ENCODE measurements around the gene KIAA1755.

KIAA1755 gene

GRCh38 chr20:38187517-38187916 lies 73.0 kb downstream of the KIAA1755 start:
- no peak for DNase-seq (ENCODE audit: low read depth)
- no peak for TF ChIP-seq CTCF (IDR thresholded peaks at IDR 0.05; ENCODE audit: low read depth, low read length)
- no peak for TF ChIP-seq POLR2A (IDR thresholded peaks at IDR 0.05; ENCODE audit: extremely low read depth, insufficient read length)
- TF ChIP-seq, protein P1, sequence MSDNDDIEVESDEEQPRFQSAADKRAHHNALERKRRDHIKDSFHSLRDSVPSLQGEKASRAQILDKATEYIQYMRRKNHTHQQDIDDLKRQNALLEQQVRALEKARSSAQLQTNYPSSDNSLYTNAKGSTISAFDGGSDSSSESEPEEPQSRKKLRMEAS (IDR thresholded peaks at IDR 0.05; ENCODE audit: low read depth, low read length) = no peak
- TF ChIP-seq MYC (IDR thresholded peaks at IDR 0.05; ENCODE audit: low read depth, low read length) = no peak
- no peak overlapping the region for H3K4me3 ChIP-seq (ENCODE audit: low read depth, low read length)

DNA sequence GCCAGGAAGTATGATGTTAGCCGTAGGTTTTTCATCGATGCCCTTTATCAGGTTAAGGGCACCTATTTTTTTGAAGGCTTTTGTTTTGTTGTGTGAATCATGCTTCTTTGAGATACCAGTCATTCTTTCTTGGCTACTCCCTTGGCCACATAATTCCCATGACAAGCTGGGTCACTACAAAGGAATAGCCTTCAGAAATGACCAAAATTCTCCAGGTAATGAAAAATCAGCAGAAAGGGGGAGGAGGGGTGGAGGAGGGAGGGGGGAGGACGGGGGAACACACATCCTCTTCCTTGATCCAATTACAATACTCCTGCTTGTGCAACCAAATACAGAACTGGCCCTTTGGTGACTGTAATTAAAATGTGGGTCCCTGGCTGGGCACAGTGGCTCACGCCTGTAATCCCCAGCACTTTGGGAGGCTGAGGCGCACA lies 73.7 kb downstream of the KIAA1755 start:
- no peak for TF ChIP-seq CTCF (IDR thresholded peaks at IDR 0.05; ENCODE audit: low read depth, low read length)
- no peak for DNase-seq (ENCODE audit: low read depth)
- H3K4me3 ChIP-seq (ENCODE audit: low read depth, low read length) = no peak overlapping the region

GRCh38 chr20:38184101-38184500 lies 76.4 kb downstream of the KIAA1755 start:
- TF ChIP-seq CTCF (IDR thresholded peaks at IDR 0.05; ENCODE audit: low read depth, low read length) (no peak), MYC (IDR thresholded peaks at IDR 0.05; ENCODE audit: low read depth, low read length) (no peak), POLR2A (IDR thresholded peaks at IDR 0.05; ENCODE audit: extremely low read depth, insufficient read length) (no peak)
- TF ChIP-seq, protein P1 (IDR thresholded peaks at IDR 0.05; ENCODE audit: low read depth, low read length) = no peak
- no peak for DNase-seq (ENCODE audit: low read depth)
- H3K4me3 ChIP-seq (ENCODE audit: low read depth, low read length) = no peak overlapping the region

DNA sequence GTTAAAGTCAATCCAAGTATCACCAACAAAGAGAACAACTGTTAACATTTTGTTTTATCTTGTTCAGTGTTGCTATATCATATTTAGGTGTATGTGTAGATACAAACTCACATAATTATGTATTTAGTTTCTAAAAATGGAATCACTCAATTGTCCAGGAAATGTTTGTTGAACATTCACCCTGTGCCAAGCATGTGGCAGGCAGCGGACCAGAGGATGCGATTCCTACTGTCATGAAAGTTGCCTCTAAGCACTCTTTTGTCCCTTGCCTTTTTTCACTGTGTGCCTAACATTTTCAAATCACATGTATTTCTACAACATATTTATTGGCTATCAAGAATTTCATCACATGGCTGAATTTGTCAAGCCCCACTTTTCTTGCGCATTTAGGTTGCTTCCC lies 78.6 kb downstream of the KIAA1755 start:
- DNase-seq (ENCODE audit: low read depth) = no peak
- no peak overlapping the region for H3K4me3 ChIP-seq (ENCODE audit: low read depth, low read length)
- TF ChIP-seq POLR2A (IDR thresholded peaks at IDR 0.05; ENCODE audit: extremely low read depth, insufficient read length) = no peak
- no peak for TF ChIP-seq MYC (IDR thresholded peaks at IDR 0.05; ENCODE audit: low read depth, low read length)
- no peak for TF ChIP-seq CTCF (IDR thresholded peaks at IDR 0.05; ENCODE audit: low read depth, low read length)
- TF ChIP-seq, protein P1 (IDR thresholded peaks at IDR 0.05; ENCODE audit: low read depth, low read length) = no peak

- DNase-seq (ENCODE audit: low read depth) = no peak
- no peak overlapping the region for H3K4me3 ChIP-seq (ENCODE audit: low read depth, low read length)
- no peak for TF ChIP-seq POLR2A (IDR thresholded peaks at IDR 0.05; ENCODE audit: extremely low read depth, insufficient read length)
- no peak for TF ChIP-seq CTCF (IDR thresholded peaks at IDR 0.05; ENCODE audit: low read depth, low read length)
- TF ChIP-seq, protein P1 (IDR thresholded peaks at IDR 0.05; ENCODE audit: low read depth, low read length) = no peak
- no peak for TF ChIP-seq MYC (IDR thresholded peaks at IDR 0.05; ENCODE audit: low read depth, low read length)
These were observed 79.2 kb downstream of the KIAA1755 start for GRCh38 chr20:38181207-38181801.

DNA sequence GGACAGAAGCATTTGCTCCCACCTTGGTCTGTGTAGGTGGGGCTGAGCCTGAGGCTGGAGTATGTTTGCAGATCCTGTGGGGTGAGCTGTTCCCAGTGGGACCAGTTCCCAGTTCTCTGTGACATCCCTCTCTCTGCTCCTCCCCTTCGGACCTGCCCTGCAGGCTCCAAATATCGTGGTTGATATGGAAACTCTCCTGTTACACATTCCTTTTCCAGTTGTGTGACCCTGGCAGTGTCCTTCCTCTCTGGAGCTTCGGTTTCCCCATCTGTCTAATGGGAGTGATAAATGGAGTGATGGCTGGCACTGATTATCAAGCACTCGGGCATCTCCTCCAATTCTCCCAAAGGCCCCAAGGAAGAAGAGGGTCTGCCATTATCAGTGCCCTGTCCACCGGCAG lies 79.8 kb downstream of the KIAA1755 start:
- no peak overlapping the region for H3K4me3 ChIP-seq (ENCODE audit: low read depth, low read length)
- TF ChIP-seq CTCF (IDR thresholded peaks at IDR 0.05; ENCODE audit: low read depth, low read length) (no peak), MYC (IDR thresholded peaks at IDR 0.05; ENCODE audit: low read depth, low read length) (no peak), POLR2A (IDR thresholded peaks at IDR 0.05; ENCODE audit: extremely low read depth, insufficient read length) (no peak)
- TF ChIP-seq, protein P1 (IDR thresholded peaks at IDR 0.05; ENCODE audit: low read depth, low read length) = no peak
- DNase-seq (ENCODE audit: low read depth) = no peak
